ENCODE results near the gene STK36.

The STK36 gene

DNA sequence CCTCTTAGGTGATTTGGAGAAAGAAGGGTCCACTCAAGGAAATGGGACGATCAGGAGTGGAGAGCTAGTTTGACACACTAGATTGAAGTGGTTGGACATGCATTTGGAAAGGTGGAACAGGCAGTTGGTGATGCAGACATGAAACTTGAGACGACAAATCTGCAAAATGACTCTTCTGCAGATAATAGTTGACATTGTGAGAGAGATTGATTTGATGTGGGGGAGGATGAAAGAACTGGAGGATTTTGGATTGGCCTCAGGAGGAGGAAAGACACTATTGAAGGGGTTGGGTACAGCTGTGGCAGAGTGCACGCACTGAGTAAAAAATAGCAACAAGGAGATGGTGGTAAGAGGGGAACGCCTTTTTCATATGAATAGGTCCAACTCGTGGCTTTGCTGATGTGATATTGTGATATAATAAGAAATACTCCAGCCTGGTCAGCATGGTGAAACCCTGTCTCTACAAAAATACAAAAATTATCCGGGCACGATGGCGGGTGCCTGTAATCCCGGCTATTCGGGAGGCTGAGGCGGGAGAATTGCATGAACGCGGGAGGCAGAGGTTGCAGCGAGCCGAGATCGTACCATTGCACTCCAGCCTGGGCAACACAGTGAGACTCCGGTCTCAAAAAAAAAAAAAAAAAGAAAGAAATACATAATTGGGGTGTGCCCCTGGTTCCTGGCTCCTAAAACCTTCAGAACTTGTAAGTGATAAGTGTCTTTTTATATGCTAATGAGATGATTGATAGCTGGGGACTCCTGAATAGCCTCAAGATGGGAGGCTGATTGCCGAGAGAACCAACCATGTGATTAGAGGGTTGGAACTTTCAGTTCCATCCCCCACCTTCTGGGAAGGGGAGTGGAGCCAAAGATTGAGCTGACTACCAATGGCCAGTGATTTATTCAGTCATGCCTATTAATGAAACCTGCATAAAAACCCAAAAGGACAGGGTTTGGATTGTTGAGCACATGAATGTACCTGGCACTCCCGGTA, 48.5 kb downstream of the STK36 start:
- no peak for DNase-seq

DNA sequence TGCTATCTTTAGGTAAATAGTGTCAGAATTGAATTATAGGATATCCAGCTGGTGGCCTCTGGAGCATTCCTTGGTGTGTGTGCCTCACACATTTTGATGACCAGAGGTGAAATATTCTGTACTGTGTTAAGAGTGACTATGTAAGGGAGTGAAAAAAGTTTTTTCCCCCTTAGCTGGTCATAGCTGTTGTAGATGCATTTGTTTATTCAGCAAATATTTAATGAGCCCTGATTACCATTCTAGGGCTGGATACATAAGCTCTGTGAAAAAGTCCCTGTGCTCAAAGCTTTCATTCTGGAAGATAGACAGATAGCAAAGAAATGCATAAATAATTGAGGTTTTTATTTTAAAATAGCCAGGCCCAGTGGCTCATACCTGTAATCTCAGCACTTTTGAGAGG, 49.6 kb downstream of the STK36 start:
- no peak for DNase-seq

DNA sequence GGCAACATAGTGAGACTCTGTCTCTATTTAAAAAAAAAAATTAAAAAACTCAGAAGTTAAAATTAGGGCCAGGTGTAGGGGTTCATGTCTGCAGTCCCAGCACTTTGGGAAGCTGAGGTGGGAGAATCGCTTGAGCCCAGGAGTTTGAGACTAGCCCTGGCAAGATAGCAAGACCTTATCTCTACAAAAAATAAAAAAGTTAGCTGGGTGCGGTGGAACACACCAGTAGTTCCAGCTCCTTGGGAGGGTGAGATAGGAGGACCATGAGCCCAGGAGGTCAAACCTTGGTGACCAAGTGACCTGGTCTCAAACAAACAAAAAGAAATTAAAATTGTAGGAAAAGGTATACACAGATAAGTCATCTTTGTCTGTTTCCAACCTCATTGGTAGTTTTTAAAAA, 50.0 kb downstream of the STK36 start:
- no peak for DNase-seq

DNA sequence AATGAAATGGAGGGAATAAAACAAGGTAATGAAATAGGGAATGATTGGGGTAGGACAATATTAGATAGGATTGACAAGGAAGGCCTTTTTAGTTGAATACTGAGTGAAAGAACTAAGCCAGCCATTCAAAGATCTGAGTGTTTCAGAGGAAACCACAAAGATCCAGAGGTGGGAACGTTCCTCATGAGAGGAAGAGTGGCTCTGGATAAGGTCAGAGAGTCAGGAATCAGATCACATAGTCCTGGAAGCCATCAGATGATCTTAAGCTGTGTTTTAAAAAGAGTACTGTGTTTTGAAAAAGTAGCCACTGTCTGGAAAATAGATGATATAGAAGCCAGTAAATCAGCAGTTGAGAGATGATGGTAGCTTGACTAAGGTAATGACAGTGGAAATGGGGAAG, 50.5 kb downstream of the STK36 start:
- no peak for DNase-seq

DNA sequence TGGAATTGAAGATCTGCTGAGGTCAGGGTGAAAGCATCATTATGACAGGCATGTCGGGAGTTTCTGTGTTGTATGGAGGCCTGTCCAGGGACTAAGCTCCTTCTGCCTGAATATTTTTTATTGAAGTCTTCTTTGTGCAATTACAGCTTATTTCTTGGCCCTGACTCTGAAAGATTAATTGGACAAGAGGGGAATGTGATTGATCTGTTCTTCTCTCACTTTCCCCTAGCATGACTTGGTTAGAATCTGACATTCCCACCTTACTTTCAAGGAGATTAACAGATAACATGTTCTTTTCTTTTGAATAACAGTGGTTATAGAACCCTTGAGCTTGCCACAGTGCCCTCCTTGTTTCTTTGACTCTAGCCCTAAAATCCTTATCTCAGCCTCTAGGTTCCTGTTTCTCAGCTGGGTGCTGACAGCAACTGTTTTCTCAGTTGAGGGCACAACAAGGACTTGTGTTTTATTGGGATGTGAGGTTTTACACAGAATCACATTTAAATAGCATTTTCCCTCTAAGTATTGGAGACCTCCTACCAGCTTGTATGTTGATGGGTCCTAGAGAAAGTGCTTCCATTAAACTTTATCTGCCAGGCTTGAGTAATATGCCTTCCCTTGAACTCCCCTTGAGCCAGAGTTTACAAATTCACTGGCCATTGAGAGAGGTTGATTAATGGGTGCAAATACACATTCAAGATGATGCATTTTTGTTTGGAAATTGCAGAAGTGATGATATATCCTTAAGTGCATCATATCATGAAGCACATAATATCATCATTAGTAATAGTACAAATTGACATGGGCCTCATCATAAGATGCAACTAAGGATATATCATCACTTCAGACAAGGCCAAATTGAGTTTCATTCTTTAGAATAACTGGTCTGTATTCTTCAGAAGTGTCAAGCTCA, 51.2 kb downstream of the STK36 start:
- DNase-seq, result no peak

DNA sequence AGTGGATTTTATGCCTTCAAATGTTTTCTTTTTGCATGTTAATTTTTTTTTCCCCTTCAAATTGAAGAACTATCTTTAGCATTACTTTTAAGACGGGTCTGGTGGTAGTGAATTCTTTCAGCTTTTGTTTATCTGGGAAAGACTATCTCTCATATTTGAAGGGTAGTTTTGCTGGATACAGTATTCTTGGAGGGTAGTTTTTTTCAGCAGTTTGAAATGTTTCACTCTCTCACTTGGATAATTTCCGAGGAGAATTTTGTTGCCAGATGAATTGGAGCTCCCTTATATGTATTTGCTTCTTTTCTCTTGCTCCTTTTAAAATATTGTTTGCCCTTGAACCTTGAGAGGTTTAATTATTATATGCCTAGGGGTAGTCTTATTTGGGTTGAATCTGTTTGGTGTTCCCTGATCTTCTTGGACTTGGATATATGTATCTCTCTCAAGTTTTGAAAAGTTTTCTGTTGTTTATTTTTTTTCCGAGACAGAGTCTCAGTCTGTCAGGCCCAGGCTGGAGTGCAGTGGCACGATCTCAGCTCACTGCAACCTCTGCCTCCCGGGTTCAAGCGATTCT, 54.2 kb downstream of the STK36 start:
- no peak for DNase-seq

DNA sequence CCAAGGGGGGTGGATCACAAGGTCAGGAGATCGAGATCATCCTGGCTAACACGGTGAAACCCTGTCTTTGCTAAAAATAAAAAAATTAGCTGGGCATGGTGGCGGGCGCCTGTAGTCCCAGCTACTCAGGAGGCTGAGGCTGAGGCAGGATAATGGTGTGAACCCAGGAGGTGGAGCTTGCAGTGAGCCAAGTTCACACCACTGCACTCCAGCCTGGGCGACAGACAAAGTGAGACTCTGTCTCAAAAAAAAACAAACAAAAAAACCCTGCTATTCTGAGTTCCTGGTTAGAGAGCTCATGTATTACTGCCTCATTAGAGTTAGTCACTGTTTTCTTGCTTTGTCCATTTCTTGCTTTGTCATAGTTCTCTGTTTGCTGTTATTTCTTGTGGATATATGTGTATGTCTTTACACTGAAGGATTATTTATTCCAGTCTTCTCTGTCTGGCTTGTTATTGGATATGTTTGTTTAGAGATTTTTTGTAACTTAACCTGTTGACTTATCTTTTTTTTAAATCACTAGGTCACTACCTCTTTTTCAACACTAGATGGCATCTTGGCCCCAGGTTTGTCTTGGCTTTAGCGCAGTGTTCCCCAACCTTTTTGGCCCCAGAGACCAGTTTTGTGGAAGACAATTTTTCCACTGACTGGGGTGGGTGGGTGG, 55.7 kb downstream of the STK36 start:
- peak; percentile 9 for DNase-seq

DNA sequence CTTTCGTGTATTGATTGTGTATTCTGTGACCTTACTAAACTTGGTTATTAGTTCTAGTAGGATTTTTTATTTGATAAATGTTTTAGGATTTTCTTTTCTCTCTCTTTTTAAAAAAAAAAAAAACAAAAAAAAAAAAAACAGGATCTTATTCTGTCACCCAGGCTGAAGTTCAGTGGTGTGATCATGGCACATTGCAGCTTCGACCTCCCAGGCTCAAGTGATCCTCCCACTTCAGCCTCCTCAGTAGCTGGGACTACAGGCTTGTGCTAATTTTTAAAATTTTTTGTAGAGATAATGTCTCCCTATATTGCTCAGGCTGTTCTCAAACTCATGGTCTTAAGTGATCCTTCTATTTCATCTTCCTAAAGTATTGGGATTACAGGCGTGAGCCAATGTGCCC, 57.8 kb downstream of the STK36 start:
- no peak for DNase-seq

DNA sequence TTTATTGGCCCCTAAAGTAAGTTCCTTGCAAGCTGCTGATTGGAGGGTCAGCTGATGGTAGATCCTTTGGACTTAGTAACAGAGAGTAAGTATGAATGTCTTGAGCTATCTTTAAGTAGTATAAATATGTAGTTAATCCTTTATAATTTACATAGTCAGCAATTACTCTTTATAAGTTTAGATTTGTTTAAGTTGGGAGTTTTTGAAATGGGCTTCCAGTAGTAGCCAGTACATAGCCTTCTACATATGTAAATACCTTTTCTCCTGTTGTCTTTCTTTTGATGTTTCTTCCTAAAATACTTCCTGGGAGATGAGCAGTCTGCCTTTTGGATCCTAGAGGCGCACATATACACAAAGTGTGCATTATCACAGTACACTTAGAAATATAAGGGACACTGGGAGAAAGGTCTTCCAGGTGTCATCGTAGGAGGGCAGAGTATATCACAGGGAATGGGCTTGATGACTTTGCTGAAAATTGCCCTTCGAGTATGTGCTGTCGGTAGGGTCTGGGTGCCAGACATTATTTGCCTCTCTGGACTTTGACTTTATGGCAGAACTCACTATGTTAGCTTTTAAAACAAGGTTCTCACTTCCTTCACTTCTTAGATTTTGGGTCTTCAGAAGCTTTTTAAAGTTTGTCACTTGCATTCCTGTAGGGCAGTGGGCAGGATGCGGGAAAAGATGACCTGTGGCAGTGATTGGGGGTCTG, 60.3 kb downstream of the STK36 start:
- DNase-seq, result no peak

DNA sequence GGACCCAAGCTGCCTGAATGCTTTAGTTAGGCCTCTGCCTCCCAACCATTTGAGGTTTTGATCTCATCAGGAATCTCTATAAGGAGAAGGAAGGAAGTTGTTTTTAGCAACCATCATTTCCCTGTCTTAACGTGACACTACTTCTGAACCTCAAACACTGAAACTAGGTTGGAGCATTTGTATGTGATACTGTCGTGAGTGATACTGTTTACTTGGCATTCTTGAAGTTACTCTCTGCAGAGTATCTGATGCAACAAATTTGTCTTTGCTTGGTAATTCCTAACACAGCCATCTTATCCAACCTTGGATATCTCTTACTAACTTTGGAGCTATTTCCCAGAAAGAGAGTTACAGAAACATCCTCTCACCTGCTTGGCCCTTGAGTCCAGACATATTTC, 60.9 kb downstream of the STK36 start:
- no peak for DNase-seq

DNA sequence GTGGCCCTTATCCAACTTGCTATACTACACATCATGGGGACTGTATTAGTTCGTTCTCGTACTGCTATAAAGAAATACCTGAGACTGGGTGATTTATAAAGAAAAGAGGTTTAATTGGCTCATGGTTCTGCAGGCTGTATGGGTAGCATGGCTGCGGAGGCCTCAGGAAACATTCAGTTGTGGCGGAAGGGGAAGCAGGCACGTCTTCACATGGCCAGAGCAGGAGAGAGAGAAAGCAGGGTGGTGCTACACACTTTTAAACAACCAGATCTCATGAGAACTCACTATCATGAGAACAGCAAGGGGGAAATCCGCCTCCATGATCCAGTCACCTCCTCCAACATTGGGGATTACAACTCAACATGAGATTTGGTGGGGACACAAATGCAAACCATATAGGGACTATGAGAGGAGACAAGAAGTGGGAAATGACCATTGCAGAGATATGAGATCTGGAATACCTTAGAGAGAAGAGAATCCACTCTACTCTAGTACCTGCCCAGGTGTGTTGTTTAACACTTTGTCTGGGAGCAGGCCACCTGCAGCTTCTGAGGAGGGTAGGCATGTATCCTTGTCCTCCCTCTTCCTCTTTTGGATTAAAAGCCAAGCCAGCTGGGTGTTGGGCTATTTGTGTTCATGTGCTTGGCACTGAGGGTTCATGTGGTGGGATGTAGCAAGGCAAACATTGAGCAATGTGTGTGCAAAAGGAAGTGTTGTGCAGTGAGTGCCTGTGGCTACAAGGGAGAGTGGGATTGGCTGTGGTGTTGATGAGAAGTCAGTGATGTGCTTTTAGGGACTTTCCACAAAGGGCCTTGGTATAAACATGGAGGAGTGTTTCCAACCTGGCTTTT, 61.5 kb downstream of the STK36 start:
- DNase-seq, result peak; percentile 34

DNA sequence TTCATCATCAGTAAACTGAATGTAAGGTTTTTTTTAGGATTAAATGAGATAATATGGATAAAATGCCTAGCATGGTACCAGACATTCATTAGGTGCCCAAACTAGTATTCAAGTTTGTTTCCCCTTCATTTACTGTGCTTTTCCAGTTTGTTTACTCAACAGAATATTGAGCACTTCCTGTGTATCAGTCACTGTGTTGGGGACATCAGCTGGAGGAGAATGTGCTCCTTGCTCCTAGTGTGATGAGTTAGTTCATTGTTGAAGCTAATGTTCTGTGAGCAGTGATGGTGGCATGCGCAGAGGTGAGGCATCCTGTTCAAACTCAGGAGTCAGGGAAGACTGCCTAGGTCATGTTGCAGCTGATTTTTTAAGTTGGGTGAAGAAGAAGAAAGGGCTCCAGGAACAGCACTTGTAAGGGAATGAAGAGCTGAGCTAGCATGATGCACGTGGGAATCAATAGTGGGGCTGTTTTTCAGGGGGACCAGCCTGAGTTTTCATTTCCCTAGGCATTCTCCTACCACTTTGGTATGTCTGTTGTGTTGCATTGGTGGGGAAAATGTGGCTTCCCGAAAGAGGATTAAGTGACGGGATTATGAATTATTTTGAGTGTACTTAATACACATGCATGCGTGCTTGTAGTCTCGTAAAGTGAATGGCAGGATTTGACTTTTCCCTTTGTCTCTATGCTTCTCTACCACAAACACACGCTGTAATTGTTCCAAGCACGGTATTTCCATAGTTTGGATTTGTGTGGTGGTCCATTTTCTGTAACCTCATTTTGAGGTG, 62.5 kb downstream of the STK36 start:
- DNase-seq, result no peak

DNA sequence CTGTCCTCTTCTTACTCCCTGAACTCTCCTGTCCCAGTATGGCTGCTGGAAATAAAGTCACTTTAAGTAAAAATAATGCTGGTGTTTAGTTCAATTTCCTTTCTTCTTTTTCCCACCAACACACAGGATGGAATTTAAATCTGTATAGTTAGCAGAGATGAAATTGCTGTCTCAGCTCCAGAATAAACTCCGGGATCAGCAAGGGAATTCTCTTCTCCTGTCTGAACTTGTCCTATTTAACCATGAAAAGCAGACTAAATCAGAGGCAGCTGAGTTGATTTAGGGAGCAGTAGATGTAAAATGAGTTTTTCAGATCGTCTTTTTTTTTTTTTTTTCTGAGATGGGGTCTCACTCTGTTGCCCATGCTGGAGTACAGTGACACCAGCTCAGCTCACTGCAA, 64.6 kb downstream of the STK36 start:
- no peak for DNase-seq

DNA sequence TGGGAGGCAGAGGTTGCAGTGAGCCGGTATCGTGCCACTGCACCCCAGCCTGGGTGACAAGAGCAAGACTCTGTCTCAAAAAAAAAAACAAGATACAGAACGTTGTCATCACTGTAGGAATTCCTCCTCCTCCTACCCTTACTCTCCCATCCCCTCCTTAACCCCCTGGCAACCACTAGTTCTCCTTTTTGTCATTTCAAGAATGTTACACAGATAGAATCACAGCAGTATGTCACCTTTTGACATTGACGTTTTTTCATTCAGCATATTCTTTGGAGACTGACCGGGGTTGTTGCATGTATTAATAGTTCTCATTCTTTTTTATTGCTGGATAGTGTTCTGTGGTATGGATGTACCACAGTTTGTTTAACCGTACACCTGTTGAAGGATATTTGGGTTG, 71.2 kb downstream of the STK36 start:
- no peak for DNase-seq

DNA sequence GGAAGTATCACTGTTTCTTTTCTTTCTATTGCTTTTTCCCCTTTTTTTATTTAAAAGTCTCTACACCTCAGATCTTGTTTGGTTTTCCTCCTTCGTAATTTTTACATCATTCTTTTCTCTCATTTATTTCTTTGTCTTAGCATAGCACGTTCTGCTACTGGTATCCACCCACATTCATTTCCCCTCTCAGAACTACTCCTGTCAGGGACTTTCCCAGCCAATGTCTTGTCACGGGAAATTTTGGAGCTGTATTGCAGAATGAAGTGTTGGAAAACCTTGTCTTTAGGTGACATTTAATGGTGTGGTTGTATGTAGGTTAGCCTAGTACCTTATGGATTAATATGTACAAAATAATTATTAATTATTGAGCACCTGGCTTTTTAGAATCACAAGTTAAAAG, 72.7 kb downstream of the STK36 start:
- DNase-seq, result peak; percentile 11

DNA sequence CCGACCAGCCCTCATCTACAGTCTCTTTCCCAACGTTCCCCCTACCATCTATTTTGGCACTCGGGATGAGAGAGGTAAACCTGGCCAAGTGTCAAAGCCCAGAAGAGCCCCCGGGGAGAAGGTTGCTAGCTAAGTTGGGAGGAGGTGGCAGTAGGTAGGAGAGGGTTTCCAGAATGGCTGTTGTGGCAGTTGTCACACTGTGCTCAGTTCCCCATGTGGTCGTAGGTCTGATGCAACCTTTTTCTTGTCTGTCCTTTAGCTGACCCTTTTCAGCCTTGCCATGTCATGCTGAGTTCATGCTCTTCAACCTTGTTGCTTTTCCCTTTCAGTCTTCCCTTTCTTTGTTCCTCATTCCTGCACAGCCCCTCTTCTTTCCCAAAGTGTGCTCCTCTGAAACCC, 73.3 kb downstream of the STK36 start:
- no peak for DNase-seq

DNA sequence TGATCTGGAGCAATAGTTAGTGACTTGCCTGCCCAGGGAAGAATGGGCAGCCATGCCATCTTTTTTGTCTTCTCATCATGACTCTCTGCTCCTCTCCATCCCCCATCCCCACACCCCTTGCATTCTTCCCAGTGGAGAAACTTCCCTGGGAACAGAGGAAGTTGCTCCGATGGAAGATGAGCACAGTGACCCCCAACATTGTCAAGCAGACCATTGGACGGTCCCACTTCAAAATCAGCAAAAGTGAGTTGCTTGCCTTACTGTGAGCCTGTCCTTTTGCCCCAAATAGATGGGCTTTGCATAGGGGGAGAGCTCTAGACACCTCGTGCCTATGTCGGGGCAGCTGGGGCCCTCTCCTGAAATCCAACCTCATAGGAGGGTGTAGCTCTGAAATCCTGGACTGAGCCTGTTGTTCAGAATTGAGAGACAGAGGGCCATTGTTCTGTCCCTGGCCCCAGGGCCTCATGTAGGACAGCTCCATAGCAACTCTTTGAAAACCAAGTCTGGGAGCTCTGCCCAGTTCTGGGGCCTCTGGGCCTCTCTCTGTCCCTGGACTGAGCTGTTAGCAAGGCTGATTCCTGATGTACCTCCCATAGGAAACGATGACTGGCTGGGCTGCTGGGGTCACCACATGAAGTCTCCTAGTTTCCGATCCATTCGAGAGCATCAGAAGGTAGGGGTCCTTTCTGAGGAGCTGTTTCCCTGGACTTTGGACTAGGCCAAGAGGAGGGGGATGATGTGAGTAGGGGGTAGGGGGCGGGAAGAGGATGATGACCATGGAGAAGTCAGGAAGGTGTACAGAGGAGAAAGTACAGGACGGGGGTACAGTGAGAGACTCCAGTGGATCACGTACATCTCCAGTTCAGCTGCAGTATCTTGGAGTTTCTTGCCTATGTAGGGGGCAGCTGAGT, 73.9 kb downstream of the STK36 start:
- no peak for DNase-seq

DNA sequence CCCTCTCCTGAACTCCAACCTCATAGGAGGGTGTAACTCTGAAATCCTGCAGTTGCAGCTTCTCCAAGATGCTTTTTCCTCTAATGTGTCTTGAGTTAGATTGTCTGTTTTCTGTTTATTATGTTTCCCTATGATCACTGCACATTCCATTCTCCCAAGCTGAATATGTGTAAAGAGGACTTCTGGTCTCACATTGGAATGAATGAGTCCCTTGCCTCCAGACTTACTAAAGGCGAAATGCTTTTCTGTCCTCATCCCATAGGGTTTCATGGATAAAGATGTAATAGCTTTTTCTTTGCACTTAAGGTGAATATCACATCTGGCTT, 74.5 kb downstream of the STK36 start:
- no peak for DNase-seq

DNA sequence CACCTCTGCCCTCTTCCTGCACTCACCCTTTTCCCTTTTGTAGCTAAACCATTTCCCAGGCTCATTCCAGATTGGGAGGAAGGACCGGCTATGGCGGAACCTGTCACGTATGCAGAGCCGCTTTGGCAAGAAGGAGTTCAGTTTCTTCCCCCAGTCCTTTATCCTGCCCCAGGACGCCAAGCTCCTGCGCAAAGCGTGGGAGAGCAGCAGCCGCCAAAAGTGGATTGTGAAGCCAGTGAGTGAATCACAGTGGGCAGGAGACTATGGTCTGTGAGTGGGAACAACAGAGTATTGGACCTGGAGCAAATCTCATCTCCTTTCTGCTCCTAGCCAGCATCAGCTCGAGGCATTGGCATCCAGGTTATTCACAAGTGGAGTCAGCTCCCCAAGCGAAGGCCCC, 75.1 kb downstream of the STK36 start:
- DNase-seq, result no peak
